ENCODE results near the gene CNN2. TPM values are rescaled to one million over a fixed set of nuclear protein-coding genes. Genes with fewer than 3 reads are reported as not detected.

CNN2 gene
- total RNA-seq, 3 donors from 2014 or later (not counting 1 experiment from before 2014, with no cell fraction given) = 163 to 276 (median 179) TPM

- Histone ChIP-seq H3K27ac (ENCODE audit: low read length) (no peak overlapping the region), H3K27me3 (ENCODE audit: control insufficient read depth, insufficient read depth, low read length) (no peaks in the 10 kb centered on the region), H3K4me1 (ENCODE audit: control insufficient read depth, insufficient read depth, low read length) (peaks cover 50% of the 10 kb centered on the region), H3K4me3 (ENCODE audit: low read length) (no peak overlapping the region), H3K9me3 (ENCODE audit: control insufficient read depth, insufficient read depth, low read length) (no peaks in the 10 kb centered on the region), H3K36me3 (ENCODE audit: control insufficient read depth, insufficient read depth, low read length) (peaks cover 36% of the 10 kb centered on the region)
- intact Hi-C loops (cut with micrococcal nuclease) = no loop called here
- Mint-ChIP-seq H3K4me1 (peaks cover 14 to 42% of the 10 kb centered on the region in 2 donors), H3K9me3 (no peaks in the 10 kb centered on the region), H3K4me3 (no peak overlapping the region), H3K27me3 (ENCODE audit: low read depth in 2 of 2) (no peaks in the 10 kb centered on the region), H3K36me3 (no peaks in the 10 kb centered on the region), H3K27ac (no peak overlapping the region)
- TF ChIP-seq CTCF (IDR thresholded peaks at IDR 0.05) = no peak
- DNase-seq = no peak
- WGBS (ENCODE audit: insufficient coverage) = 93% methylated on average over 29 of the region's 29 CpGs
- ATAC-seq = no peak
Measured at GRCh38 chr19:1015061-1015781, 11.2 kb upstream of the CNN2 start.

GRCh38 chr19:1015782-1016646, 10.4 kb upstream of the CNN2 start:
- 87% methylated on average over 31 of the region's 31 CpGs for WGBS (ENCODE audit: insufficient coverage)
- DNase-seq = no peak
- no peak for ATAC-seq
- intact Hi-C loops (cut with micrococcal nuclease) = no loop called here
- Histone ChIP-seq H3K27me3 (ENCODE audit: control insufficient read depth, insufficient read depth, low read length) (no peaks in the 10 kb centered on the region), H3K27ac (ENCODE audit: low read length) (no peak overlapping the region), H3K4me1 (ENCODE audit: control insufficient read depth, insufficient read depth, low read length) (peaks cover 54% of the 10 kb centered on the region), H3K4me3 (ENCODE audit: low read length) (no peak overlapping the region), H3K9me3 (ENCODE audit: control insufficient read depth, insufficient read depth, low read length) (no peaks in the 10 kb centered on the region), H3K36me3 (ENCODE audit: control insufficient read depth, insufficient read depth, low read length) (peaks cover 32% of the 10 kb centered on the region)
- Mint-ChIP-seq H3K27me3 (ENCODE audit: low read depth in 2 of 2) (no peaks in the 10 kb centered on the region), H3K4me1 (peaks cover 15 to 46% of the 10 kb centered on the region in 2 donors), H3K4me3 (peak overlapping the region; percentile 9), H3K9me3 (no peaks in the 10 kb centered on the region), H3K27ac (peak overlapping the region in 1 of 2 donors; percentile 84), H3K36me3 (no peaks in the 10 kb centered on the region)
- no peak for TF ChIP-seq CTCF (IDR thresholded peaks at IDR 0.05)

GRCh38 chr19:1016647-1017114, 9.7 kb upstream of the CNN2 start:
- no peak for TF ChIP-seq CTCF (IDR thresholded peaks at IDR 0.05)
- intact Hi-C loops (cut with micrococcal nuclease) = no loop called here
- no peaks in the 10 kb centered on the region for H3K36me3 Mint-ChIP-seq
- peak overlapping the region; percentile 45 for H3K4me3 Mint-ChIP-seq
- 84% methylated on average over 12 of the region's 12 CpGs for WGBS (ENCODE audit: insufficient coverage)
- peaks cover 22 to 53% of the 10 kb centered on the region in 2 donors for H3K4me1 Mint-ChIP-seq
- H3K27ac ChIP-seq (ENCODE audit: low read length) = no peak overlapping the region
- H3K27me3 Mint-ChIP-seq (ENCODE audit: low read depth in 2 of 2) = peaks cover 0 to 3% of the 10 kb centered on the region in 2 donors
- H3K9me3 ChIP-seq (ENCODE audit: control insufficient read depth, insufficient read depth, low read length) = no peaks in the 10 kb centered on the region
- H3K4me1 ChIP-seq (ENCODE audit: control insufficient read depth, insufficient read depth, low read length) = peaks cover 61% of the 10 kb centered on the region
- H3K9me3 Mint-ChIP-seq = no peaks in the 10 kb centered on the region
- H3K36me3 ChIP-seq (ENCODE audit: control insufficient read depth, insufficient read depth, low read length) = peaks cover 31% of the 10 kb centered on the region
- H3K27ac Mint-ChIP-seq = peak overlapping the region in 1 of 2 donors; percentile 84
- DNase-seq (no peak), ATAC-seq (no peak)
- no peaks in the 10 kb centered on the region for H3K27me3 ChIP-seq (ENCODE audit: control insufficient read depth, insufficient read depth, low read length)
- no peak overlapping the region for H3K4me3 ChIP-seq (ENCODE audit: low read length)

Data from natural killer cell (primary cell).